Rectal smooth muscle tissue (tissue), 1 donor: ENCODE measurements around the gene ATXN7L1.

Experiments used
- H3K27ac ChIP-seq: one replicate; pipeline ENCODE4 v1.7.0; 2013; ENCODE audit warnings: low read depth, low read length, inconsistent platforms
- H3K27me3 ChIP-seq: one replicate; pipeline ENCODE4 v1.7.0; 2013; ENCODE audit warnings: low read length; ENCODE audit not compliant: control insufficient read depth, insufficient read depth
- H3K36me3 ChIP-seq: one replicate; pipeline ENCODE4 v1.7.0; 2013; ENCODE audit warnings: low read length; ENCODE audit not compliant: control insufficient read depth, insufficient read depth
- H3K4me1 ChIP-seq: one replicate; pipeline ENCODE4 v1.7.0; 2013; ENCODE audit warnings: low read length; ENCODE audit not compliant: control insufficient read depth, insufficient read depth
- H3K4me3 ChIP-seq: one replicate; pipeline ENCODE4 v1.7.0; 2013; ENCODE audit warnings: low read length
- H3K9ac ChIP-seq: one replicate; pipeline ENCODE4 v1.7.0; 2013; ENCODE audit warnings: low read length

The ATXN7L1 gene

DNA sequence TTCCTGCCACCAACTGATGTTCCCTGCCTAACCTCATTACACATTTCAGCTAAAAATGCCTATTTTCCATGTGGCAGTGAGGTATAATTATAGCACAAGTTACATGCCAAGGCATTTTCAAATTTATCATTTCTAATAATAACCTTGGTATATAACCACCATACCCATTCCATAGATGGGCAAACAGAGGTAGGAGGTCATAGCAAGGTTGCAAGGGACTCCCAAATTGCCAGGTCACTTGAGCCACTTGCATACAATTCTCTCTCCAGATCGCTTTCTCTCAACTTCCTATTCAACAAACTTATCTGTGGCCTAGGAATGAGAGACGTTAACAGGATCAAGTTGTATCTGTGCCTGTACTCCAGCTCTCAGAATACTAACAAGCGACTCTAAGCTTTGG is 108.3 kb downstream of the ATXN7L1 start:
- Histone ChIP-seq H3K4me1 (peaks cover 5% of the 10 kb centered on the region), H3K27me3 (no peaks in the 10 kb centered on the region), H3K4me3 (no peak overlapping the region), H3K36me3 (no peaks in the 10 kb centered on the region), H3K9ac (no peak overlapping the region), H3K27ac (no peak overlapping the region)

GRCh38 chr7:105766421-105767073 is 109.9 kb downstream of the ATXN7L1 start:
- H3K27ac ChIP-seq, result no peak overlapping the region
- no peak overlapping the region for H3K9ac ChIP-seq
- no peaks in the 10 kb centered on the region for H3K27me3 ChIP-seq
- H3K36me3 ChIP-seq, result no peaks in the 10 kb centered on the region
- H3K4me1 ChIP-seq, result peaks cover 5% of the 10 kb centered on the region
- no peak overlapping the region for H3K4me3 ChIP-seq

GRCh38 chr7:105765846-105766245 is 110.6 kb downstream of the ATXN7L1 start:
- H3K36me3 ChIP-seq, result peaks cover 4% of the 10 kb centered on the region
- peaks cover 5% of the 10 kb centered on the region for H3K4me1 ChIP-seq
- H3K27me3 ChIP-seq, result no peaks in the 10 kb centered on the region
- H3K27ac ChIP-seq, result no peak overlapping the region
- no peak overlapping the region for H3K9ac ChIP-seq
- H3K4me3 ChIP-seq, result no peak overlapping the region

- no peak overlapping the region for H3K4me3 ChIP-seq
- no peak overlapping the region for H3K9ac ChIP-seq
- no peak overlapping the region for H3K27ac ChIP-seq
- H3K27me3 ChIP-seq, result no peaks in the 10 kb centered on the region
- H3K36me3 ChIP-seq, result peaks cover 4% of the 10 kb centered on the region
- H3K4me1 ChIP-seq, result no peaks in the 10 kb centered on the region
Observed at GRCh38 chr7:105764506-105764905, 111.9 kb downstream of the ATXN7L1 start.

GRCh38 chr7:105760551-105761447 is 115.6 kb downstream of the ATXN7L1 start:
- H3K4me3 ChIP-seq, result no peak overlapping the region
- no peak overlapping the region for H3K27ac ChIP-seq
- no peaks in the 10 kb centered on the region for H3K27me3 ChIP-seq
- H3K4me1 ChIP-seq, result no peaks in the 10 kb centered on the region
- H3K36me3 ChIP-seq, result peaks cover 4% of the 10 kb centered on the region
- H3K9ac ChIP-seq, result no peak overlapping the region

DNA sequence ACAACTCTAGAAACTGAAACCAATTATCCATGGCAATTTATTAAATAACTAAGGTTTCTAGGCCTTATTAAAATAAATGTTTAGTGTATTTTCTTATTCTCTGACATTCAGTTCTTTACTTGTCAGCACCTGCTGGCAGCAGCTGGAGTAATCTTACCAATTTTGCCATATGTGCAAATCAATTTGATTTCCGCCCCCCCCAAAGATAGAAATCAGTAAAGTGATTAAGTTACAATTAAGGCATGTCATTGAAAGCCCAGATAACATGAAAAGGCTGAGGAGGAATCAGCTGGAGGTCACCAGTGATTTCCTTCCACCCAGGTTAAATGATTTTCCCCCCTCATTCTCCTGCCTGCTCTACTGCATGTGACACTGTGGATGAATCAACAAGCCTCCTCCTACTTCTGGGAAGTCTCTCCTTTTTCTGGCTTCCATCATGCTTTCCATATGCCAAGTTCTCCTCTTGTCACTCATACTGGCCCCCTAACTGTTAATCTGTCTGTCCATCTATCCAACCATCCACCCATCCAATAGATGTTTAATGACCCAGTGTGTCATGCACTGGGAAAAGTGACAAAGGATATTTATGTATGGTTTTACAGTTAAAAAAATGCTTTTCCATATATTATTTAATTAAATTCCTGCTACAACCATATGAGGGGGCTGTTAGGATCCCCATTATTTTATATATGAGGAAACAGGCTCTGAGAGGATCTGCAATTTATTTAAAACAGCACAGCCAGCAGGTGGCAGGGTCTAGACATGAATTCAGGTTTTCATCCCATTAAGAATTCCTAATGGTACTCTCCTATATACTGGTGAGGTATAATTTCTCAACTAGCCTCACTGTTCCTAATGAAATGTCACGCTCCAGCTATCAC is 116.5 kb downstream of the ATXN7L1 start:
- no peaks in the 10 kb centered on the region for H3K27me3 ChIP-seq
- no peak overlapping the region for H3K4me3 ChIP-seq
- H3K4me1 ChIP-seq, result no peaks in the 10 kb centered on the region
- no peak overlapping the region for H3K27ac ChIP-seq
- no peak overlapping the region for H3K9ac ChIP-seq
- peaks cover 4% of the 10 kb centered on the region for H3K36me3 ChIP-seq

- Histone ChIP-seq H3K9ac (no peak overlapping the region), H3K36me3 (peaks cover 4% of the 10 kb centered on the region)
Observed at GRCh38 chr7:105756367-105756766, 120.0 kb downstream of the ATXN7L1 start.

GRCh38 chr7:105752671-105753275 is 123.6 kb downstream of the ATXN7L1 start:
- H3K9ac ChIP-seq, result no peak overlapping the region
- H3K27ac ChIP-seq, result no peak overlapping the region
- no peaks in the 10 kb centered on the region for H3K36me3 ChIP-seq

More at GRCh38 chr7:105756367-105756766, 120.0 kb downstream of the ATXN7L1 start:
- no peak overlapping the region for H3K4me3 ChIP-seq
- H3K4me1 ChIP-seq, result no peaks in the 10 kb centered on the region
- no peaks in the 10 kb centered on the region for H3K27me3 ChIP-seq
- H3K27ac ChIP-seq, result no peak overlapping the region

GRCh38 chr7:105751054-105751453 is 125.3 kb downstream of the ATXN7L1 start:
- no peak overlapping the region for H3K9ac ChIP-seq
- H3K4me3 ChIP-seq, result no peak overlapping the region
- no peaks in the 10 kb centered on the region for H3K4me1 ChIP-seq
- H3K36me3 ChIP-seq, result no peaks in the 10 kb centered on the region
- H3K27ac ChIP-seq, result no peak overlapping the region
- no peaks in the 10 kb centered on the region for H3K27me3 ChIP-seq

More at GRCh38 chr7:105752671-105753275, 123.6 kb downstream of the ATXN7L1 start:
- Histone ChIP-seq H3K27me3 (no peaks in the 10 kb centered on the region), H3K4me1 (no peaks in the 10 kb centered on the region), H3K4me3 (no peak overlapping the region)

GRCh38 chr7:105748701-105749100 is 127.7 kb downstream of the ATXN7L1 start:
- H3K4me3 ChIP-seq, result no peak overlapping the region
- no peak overlapping the region for H3K9ac ChIP-seq
- no peak overlapping the region for H3K27ac ChIP-seq
- no peaks in the 10 kb centered on the region for H3K27me3 ChIP-seq
- no peaks in the 10 kb centered on the region for H3K36me3 ChIP-seq
- H3K4me1 ChIP-seq, result no peaks in the 10 kb centered on the region

DNA sequence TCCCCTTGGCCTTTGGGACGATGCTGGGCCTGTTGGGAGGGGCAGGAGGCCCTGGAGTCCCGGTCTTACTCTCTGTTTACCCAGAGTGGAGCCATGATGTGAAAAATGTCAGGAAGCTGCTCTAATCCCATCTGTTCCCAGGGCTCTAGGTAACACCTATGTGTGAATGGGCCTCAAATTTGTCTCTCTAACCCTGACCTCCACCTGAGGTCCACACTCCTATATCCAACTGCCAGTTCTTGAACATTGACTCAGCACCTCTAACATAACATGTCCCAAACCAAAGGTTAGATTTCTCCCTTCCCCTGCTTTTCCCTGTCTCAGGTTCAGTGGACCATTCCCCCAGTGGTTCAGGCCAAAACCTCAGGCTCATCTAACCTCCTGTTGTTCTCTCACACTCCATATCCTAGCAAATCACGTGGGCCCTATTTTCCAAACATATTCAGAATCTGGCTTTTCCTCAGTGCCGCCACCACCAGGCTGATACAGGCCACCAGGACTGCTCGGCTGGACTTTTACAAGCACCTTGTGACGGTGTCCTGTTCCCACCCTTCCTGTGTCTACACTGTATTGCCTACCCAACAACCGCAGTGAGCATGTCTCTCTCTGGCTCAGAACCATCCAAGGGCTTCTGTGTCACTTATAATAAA is 130.6 kb downstream of the ATXN7L1 start:
- no peaks in the 10 kb centered on the region for H3K27me3 ChIP-seq
- no peak overlapping the region for H3K4me3 ChIP-seq
- no peaks in the 10 kb centered on the region for H3K36me3 ChIP-seq
- H3K27ac ChIP-seq, result no peak overlapping the region
- H3K4me1 ChIP-seq, result no peaks in the 10 kb centered on the region
- no peak overlapping the region for H3K9ac ChIP-seq
